Thyroid gland (tissue), 4 donors: ENCODE results near the gene FPR3.
"Not testable (repeated sequence)": the region's sequence is repeated elsewhere in the genome, so short reads cannot be mapped to it uniquely, and the experiment has no call there.

Source experiments
- POLR2A ChIP-seq, 2 donors: fragments of 450-650 bp; IDR thresholded peaks; one replicate each; pipeline ENCODE4 v1.6.1; 2017; ENCODE audit warnings: antibody characterized with exemption in 2 of 2, mild to moderate bottlenecking in 2 of 2, moderate library complexity in 1 of 2
- TF ChIP-seq, protein P1 (sequence below), 6 experiments: fragments of 200-600 bp in 3 of 6; fragments of 450-650 bp in 3 of 6; sonication (generic) in 3 of 6; IDR thresholded peaks; one replicate each; pipeline ENCODE4 v1.5.1; 2016 to 2019; ENCODE audit warnings: antibody characterized with exemption in 6 of 6, mild to moderate bottlenecking in 2 of 6, inconsistent platforms in 1 of 6, moderate library complexity in 1 of 6

DNA sequence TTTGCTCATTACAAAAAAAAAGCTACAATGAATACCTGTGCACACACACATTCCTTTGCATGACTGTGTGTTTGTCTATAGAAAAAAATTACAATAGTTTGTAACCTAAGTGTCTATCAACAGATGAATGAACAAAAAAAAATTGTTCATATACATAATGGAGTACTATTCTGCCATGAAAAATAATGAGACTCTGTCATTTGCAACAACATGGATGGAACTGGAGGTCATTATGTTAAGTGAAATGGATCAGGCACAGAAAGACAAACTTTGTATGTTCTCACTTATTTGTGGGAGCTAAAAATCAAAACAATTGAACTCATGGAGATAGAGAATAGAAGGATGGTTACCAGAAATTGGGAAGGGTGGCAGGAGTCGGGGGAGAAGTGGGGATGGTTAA, 18.4 kb upstream of the FPR3 start:
- TF ChIP-seq, protein P1, sequence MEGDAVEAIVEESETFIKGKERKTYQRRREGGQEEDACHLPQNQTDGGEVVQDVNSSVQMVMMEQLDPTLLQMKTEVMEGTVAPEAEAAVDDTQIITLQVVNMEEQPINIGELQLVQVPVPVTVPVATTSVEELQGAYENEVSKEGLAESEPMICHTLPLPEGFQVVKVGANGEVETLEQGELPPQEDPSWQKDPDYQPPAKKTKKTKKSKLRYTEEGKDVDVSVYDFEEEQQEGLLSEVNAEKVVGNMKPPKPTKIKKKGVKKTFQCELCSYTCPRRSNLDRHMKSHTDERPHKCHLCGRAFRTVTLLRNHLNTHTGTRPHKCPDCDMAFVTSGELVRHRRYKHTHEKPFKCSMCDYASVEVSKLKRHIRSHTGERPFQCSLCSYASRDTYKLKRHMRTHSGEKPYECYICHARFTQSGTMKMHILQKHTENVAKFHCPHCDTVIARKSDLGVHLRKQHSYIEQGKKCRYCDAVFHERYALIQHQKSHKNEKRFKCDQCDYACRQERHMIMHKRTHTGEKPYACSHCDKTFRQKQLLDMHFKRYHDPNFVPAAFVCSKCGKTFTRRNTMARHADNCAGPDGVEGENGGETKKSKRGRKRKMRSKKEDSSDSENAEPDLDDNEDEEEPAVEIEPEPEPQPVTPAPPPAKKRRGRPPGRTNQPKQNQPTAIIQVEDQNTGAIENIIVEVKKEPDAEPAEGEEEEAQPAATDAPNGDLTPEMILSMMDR (IDR thresholded peaks at IDR 0.05): not testable (repeated sequence)
- TF ChIP-seq POLR2A (IDR thresholded peaks at IDR 0.05): not testable (repeated sequence)
